GM18511 (cell line): Measurements from ENCODE around the gene TMEM120B.
"Not testable (repeated sequence)": the region's sequence is repeated elsewhere in the genome, so short reads cannot be mapped to it uniquely, and the experiment has no call there.

Experiments used
- ATAC-seq: cut with Tn5 transposase; IDR thresholded peaks from one replicate; pipeline ENCODE4 v1.9.1; 2021; ENCODE audit warnings: mild to moderate bottlenecking, moderate library complexity; ENCODE audit not compliant: unreplicated experiment

Gene TMEM120B

DNA sequence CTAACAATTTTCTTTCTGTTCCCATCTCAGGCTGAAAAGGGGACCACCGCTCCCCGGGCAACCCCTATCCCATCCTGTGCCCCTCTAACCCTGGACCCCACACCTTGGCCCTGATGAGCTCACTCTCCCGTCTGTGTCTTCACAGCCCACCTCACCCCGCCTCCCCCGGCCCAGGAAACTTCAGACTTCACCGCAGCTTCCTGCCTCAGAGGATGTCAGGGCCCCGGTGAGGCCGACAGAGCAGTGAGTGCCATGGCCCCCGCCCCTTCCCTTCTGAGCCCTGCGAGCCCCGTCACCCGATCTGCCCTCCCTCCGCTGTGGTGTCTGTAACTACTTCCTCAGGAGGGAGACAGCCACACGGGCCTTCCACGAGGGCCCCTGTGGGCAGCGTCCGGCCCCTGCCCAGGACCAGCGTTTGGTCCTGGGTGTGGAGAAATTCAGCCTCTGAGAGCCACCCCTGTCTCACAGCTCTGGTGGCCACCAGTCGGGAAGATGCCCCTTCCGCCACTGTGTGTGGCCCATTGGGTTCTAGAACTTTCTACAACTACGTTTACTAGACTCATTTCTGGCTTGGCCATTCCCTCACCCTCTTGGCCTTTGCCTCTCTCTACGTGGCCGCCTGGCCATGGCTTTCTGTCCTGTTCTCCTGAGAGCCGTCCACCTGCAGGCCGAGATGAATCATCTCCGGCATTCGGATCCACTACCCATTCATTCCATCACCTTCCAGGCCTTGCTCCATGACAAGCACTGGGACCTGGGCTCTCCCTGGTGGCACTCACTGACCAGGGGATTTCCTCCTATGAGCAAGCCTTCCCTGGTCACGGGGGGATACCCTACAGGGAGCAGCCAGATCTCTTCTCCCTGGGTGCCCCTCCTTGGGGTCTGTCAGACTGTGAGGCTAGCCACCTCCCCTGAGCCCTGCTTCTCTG, 77.5 kb downstream of the TMEM120B start:
- peak; percentile 54 for ATAC-seq

DNA sequence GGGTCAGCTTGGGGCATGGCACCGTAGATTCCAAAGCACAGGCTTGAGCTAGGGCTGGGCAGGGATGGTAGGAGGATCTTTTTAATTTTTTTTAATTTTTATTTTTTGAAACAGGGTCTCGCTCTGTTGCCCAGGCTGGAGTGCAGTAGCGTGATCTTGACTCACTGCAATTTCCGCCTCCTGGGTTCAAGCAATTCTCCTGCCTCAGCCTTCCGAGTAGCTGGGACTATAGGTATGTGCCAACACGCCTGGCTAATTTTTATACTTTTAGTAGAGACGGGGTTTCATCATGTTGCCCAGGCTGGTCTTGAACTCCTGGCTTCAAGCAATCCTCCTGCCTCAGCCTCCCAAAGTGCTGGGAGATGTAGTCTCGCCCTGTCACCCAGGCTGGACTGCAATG, 78.2 kb downstream of the TMEM120B start:
- not testable (repeated sequence) for ATAC-seq

DNA sequence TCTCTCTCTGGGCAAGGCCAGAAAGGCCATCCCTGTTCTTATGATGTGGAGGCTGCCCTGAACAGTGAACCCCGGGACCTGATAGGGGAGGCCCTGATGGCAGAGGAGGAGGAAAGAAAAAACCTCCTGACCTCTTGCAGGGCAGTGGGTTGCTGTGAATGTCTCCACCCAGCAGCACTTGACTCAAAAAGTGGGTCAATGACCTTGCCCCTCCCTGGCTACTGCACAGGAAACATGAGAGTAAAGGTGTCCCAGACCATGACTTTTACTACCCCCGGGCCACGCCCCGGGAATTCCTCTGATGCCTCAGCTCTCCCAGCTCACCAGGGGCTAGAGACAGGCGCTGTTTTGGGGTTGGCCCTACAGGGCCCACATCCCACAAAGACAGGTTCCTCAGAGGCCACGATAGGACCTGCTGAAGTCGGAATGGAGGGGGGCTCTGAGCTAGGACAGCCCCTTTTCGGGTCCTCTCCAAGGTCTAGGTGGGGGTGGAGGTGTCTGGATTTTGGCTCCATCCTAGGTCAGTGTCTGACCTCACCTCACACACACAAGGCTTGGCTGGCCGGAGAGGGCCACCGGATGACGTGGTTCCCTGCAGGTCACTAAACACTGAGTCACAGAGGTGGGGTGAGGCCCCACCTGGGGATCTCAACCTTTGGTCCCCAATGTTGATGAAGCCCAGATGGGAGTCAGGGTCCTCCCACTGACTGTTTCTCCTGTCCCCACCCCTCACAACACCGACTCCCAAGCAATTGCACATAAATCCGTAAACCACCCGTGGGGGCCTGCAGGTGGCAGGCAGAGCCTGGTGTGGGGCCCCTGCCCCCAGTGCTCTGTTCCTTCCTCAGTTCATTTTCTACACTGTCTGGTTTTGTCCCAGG, 79.4 kb downstream of the TMEM120B start:
- ATAC-seq, result no peak

DNA sequence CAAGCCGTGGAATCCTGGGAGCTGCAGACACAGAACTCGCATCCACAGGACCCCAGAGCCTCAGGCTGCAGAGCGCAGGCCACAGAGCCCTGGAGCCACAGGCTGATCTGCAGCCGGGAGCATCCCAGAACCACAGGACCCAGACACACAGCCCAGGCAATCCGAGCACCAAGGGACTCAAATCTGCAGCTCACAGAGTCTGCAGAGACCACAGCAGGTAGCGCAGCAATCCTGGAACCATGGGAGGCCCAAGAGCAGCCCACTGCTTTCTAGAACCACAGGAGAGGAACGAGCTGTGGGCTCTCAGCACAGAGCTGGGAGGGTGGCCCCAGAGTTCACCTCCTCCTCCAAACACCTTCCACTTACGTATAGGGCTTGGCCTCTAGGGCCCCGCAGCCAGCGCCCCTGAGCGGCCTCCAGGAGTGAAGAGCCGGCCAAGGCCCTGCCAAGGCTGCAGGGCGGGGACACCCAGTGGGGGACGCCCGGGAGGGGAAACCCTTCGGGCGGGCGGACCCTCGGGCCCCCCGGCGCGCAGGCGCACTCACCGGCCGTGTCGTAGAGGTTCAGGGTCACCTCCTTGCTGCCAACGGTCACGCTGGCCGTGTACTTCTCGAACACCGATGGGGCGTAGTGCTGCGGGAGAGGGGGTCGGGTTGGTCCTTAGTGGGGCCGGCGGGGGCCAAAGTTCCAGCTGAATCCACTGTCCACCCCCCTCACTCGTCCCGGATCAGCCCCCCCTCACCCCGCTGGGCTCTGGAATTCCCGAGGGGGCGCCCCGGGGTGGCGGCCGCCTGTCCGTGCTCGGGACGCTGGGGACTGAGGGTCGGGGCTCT, 80.3 kb downstream of the TMEM120B start:
- no peak for ATAC-seq

DNA sequence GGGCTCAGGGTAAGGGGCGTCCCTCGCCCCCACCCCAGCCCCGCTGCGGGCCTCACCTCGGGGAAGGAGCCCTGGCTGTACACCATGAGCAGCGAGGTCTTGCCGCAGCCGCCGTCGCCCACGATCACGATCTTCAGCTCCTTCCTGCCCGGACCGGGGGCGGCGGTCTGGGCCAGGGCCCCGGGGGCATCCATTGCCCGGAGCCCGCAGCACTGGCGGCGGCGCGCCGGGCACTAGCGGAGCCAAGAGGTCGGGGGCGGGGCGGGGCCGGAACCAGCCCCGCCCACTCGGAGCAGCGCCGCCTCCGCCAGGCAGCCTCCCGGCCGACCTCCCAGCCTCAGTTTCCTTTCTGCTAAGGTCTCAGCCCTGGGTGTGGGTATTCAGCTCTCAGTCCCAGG, 80.9 kb downstream of the TMEM120B start, which contains the start of gene RHOF:
Gene RHOF (minus strand): TSS at position 249 of the 398 bp plus-strand sequence. CDS start 55 bp downstream, at position 194.
- peak; percentile 18 for ATAC-seq

DNA sequence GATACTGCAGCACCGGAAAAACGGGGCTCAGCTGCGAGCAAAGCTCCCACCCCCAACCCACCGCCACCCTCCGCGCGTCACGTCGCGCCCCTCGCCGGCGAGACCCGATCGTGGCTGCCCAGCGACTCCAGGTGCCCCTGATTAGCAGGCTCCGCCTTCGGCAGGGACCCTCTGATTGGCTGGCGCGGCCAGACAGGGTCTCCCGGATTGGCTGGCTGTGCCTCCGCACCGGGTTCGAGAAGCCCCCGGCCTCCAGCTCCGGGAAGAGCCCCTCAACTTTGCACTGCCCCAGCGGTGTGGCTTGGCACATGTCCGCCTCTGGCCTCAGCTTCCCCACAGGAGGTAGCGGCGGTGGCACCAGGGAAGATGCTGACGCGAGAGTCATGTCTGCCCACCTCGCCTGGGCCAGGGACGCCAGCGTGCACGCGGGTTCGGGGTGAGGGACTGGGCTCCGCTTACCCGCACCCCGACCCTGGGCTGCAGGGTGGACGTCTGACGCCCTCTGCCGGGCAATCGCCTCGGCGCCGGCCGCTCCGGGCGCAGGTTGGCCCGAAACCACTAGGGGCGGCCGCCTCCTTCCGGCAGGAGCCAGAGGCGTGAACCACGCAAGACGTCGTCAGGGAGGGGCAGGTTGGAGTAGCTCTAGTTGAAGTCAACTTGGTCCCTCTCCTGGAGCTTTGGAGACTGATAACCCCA, 81.4 kb downstream of the TMEM120B start:
- peak; percentile 53 for ATAC-seq

DNA sequence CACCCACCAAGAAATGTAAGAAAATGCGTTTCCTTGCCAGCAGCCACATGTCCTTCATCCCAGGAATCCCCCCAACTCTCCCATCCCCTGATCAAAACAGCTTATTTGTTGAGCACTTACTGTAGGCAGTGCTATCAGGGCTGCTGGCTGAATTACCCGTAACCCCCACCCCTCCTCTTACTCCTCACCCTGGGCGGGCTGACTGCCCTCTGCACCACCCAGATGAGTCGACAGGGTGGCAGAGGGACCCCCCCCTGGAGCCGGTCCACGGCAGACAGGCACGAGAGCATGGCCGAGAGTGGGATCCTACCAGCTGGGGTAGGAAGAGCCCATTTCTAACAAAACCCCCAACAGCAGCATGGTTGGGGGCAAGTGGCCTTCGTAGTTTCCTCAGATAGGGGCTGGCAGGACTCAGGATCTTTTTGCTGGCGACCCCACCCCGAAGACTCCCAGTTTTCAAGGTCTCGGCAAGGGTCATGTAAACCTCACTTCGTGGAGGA, 82.0 kb downstream of the TMEM120B start:
- ATAC-seq, result peak; percentile 6

DNA sequence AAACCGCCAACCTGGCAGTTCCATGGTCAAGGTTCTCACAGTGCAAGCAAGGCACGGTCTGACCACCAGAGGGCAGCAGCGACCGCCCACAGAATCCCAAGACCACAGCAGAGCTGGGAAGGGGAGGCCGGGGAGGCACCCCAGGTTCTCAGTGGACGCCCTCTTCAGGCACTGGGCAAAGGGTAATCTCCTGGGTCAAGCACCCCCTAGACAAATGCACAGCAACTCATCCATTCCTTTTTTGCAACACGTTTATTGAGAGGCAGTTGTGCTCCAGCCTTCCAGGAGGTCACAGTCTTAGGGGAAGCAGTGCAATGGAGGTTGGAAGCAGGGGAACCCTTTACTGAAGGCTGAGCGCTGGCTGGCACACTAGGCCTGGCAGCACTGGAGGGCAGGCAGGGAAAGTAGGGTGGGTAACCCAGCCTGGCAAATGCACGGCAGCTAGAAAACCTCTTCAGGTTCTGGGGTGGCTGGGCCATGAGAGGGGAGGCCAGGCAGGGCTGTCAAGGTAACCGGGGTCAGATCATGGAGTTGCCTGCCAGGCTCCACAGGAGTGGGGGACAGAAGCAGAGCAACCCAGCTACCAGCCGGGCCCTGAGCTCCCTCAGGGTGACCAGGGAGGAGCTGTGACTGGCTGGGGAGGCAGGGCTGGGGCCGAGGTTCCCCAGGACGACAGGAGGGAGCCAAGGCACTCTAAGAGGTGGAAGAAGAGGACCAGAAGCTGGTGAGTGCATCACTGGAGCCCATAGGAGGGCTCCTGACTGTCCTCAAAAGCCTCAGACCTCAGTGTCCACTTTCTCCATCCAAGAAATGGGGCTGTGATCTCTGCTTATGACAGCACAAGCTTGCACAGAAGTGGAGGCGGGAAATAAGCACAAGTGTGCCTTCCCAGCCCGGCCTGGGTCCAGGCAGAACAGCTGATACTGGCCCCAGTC, 82.7 kb downstream of the TMEM120B start:
- ATAC-seq, result no peak

DNA sequence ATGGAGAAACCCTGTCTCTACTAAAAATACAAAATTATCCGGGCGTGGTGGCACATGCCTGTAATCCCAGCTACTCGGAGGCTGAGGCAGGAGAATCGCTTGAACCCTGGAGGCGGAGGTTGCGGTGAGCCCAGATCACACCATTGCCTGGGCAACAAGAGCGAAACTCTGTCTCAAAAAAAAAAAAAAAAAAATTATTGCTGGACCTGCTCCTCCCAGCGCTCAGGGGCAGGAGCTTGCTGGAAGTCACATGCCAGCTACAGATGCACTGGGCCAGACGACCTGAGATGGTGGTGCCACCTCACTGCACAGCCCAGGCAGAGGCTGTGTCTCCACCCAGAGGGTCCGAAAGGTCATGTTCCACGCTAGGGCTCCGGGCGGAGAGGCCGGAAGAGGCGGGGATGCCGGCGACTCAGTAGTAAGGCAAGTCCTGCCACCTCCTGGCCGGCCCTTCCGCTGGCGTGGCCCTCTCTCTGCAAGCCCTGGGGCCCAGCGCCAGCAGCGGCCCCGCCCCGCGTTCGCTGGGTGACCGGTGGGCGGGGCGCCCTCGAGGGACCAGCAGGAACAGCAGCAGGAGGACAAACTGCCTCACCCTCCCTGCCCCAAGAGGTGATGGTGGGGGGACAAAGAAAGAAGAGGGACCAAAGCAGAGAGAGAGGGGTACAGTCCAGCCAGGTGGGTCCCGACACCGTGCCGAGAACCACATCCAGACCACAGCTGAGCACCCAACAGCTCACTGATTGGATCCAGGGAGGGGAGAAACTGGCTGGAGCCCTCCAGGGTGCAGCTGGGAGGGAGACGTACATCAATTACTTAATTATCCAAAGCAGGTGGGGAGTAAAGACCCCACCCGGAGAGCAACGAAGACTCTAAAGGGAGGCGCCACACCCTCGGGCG, 84.6 kb downstream of the TMEM120B start:
- no peak for ATAC-seq

DNA sequence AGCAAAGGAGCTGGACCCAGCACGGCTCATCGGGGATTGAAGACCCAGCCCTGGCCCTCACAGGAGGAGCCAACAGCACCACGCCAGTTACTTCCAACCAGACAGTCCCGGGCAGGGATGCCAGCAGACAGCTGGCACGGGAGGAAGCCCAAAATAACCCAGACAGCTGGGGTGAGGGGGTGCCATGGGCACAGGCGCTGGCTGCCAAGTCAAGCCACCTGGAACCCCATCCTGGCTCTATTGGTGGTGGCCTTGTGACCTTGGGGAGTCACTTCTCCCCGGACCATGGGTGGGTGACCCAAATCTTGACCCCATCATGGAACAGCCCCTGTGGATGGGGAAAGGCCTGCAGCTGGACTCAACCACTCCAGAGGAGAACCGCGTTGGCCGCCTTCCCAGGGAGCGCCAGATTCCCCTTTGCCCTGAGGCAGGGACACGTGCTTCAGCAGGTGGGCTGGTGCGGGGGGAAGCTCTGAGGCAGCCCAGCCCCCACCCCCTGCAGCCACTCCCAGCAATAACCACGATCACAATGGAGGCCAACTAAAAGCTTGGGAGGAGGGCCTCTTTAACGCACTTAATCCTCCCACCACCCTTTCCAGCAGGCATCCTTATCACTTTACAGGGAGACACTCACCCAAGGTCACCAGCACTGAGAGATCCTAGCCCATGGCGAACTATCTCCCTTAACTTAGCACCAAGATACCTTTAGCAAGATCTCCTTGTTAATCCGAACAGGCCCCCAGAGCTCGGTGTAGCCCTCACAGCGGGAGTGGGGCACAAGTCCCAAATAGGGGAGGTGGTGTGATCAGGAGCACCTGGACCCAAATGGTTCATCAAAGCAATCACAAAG, 85.6 kb downstream of the TMEM120B start:
- ATAC-seq, result no peak

DNA sequence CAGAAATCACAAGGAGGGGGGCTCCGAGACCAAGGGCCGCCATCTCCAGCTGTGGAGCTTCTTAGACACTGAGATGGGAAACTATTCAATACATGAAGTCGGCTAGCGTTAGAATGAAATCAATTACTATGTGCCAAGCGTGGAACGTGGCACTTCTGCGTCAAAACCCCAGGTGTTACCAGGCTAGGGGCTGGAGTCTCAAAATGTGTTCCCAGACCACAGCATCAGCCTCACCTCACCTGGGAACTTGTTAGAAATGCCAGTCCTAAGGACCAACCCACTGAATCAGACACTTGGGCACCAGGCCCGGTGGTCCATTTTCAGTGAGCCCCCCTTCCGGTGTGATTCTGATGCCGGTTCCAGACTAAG, 86.2 kb downstream of the TMEM120B start:
- no peak for ATAC-seq

DNA sequence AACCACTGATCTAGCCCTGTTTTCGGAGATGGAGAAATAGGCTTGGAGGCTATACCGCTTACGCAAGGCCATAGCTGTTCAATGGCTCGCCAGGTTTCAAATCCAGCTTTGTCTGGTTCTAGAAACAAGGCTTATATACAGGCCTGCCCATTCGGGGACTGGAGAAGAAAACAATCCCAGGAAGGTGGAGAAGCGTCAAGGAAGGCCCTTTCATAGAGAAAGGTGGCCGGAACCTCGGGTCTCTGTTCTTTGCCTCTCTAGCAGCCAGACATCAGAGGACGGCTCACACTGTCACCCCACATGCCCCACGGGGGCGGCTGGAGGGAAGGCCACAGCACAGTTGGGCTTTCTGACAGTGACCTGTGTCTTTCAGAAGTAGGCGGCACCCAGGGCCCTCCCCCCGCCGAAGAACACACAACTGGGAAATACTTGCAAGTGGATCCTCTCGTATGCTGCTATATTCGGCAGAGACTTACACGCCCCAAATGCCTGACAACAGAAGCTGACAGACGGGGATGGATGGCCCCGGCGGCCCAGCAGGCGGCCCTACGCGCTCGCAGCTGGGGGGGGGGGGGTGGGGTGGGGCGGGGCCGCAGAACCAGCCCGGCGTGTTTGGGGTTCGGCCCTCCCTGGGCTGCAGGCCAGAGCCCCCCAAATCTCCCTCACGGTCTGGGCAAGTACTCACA, 86.7 kb downstream of the TMEM120B start:
- peak; percentile 8 for ATAC-seq

DNA sequence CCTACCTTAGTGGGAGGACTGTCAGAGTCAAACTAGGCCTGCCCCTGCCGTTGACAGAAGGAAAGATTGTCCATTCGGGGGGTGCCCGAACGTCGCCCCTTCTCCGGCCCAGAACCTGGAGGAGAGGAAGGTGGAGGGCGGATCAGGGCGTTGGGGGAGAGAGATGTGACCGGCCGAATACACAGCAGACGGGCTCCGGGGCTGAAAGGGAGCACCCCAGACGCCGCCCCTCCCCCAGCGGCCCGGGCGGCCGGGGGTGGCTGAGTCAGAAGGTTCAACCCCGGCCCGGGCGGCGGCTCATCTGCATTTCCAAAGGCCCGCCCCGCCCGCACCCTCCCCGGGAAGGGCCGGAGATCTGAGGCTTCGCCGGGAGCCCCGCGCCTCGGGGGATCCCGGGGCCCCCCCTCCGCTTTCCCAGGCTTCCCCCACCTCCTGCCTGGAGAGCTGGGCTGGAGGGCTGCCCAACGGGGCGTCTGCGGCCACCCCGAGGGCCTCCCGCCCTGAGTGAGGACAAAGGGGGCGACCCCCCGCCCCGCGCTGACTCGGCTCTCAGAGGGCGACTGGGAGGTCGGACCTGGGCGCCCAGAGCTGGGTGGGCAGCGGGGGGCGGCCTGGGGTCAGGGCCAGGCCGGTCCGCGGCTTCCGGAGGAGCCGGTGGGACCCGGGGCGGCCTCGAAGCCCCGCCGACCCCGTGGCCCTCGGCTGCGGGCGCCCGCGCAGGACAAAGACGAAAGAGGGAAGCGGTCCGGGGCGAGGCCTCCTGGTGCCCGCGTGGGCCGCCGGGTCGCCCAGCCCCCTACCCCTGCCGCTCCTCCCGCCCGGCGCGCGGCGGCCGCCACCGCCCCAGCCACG, 87.5 kb downstream of the TMEM120B start:
- peak; percentile 31 for ATAC-seq

DNA sequence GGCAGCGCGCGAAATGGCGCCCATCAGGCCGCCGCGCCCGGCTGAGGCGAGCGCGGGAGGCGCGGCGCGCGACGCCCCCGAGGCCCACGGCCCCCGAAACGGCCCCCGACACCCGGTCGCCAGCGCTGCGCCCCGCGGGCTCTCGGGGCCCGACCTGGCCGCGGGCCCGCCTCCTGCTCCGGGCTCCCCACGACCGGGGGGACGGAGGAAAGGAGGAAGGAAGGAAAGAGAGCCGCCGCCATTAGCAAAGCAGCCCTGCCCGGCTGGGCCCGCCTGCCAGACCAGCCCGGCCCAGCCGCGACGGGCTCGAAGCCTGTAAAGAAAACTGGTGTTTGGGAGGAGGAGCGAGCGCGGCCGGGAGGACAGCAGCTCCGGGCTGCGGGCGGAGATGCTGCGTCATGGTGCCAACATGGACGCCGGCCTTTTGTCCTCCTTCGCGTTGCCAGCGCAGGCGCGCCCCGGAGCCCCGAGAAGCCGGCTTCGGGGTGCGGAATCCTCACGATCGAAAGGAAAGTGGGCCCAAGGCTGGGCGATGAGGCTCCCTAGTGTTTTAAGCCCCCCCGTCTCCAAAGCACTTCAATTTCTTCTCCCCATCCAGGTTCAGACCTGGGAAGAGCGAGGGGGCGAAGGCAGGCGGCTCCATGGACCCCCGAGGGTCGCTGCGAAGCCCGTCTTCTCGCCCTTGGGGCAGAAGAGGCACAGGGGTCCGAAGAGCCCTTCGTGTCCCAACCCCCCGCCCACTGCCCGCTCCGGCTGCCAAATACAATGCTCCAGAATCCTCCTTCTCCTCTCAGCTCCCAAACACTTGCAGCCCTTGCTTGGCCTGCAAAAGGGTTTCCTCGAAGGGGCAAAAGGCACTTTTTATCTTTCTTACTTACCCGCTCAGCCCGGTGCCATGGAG, 88.4 kb downstream of the TMEM120B start:
- no peak for ATAC-seq
